HepG2 (cell line): Measurements from ENCODE around the gene OR8K1. TPM values are rescaled to one million over a fixed set of nuclear protein-coding genes. Genes with fewer than 3 reads are reported as not detected.

Experiments used
- ATAC-seq: fragments of 200-7000 bp; cut with Tn5 transposase; 3 replicates; pipeline ENCODE4 v1.9.1; 2020; ENCODE audit warnings: mild to moderate bottlenecking, moderate library complexity
- BruUV-seq: library from RNA; stranded (reverse); fragments of 400-500 nt; replicated peaks from 2 replicates; lab custom pipeline; 2021; lab: Mats Ljungman, UMichigan
- CTCF ChIA-PET: fragments of 300-600 bp; formaldehyde crosslinking; extraction: SDS; loops from one replicate; lab custom pipeline; 2021; ENCODE audit warnings: low total read pairs, inconsistent platforms, low intra/inter-chr PET ratio; lab: Yijun Ruan, JAX
- POLR2A ChIA-PET: fragments of 350-600 bp; sonication (Branson Sonifier 250); formaldehyde crosslinking; loops from one replicate; lab custom pipeline; 2020; ENCODE audit warnings: antibody characterized with exemption, inconsistent platforms; lab: Yijun Ruan, JAX
- DNase-seq: peaks from one replicate; pipeline ENCODE4 v3.0.0-alpha.2; 2015; ENCODE audit warnings: low spot score
- FAIRE-seq: peaks from 3 replicates; lab custom pipeline; 2011; peaks lifted over from hg19 to GRCh38; lab: Jason Lieb, UNC
- H2AFZ ChIP-seq: one replicate; pipeline ENCODE4 v1.6.1; 2011; ENCODE audit warnings: low read length, inconsistent platforms
- H3K27ac ChIP-seq: fragments of 300-600 bp; 3 replicates; pipeline ENCODE4 v1.8.0; 2011; ENCODE audit warnings: mixed run types, mild to moderate bottlenecking, mixed read lengths, low read length, inconsistent platforms; ENCODE audit not compliant: insufficient read depth; ENCODE audit errors: extremely low read length
- H3K27me3 ChIP-seq, 2 experiments: fragments of 200-600 bp in 1 of 2; 2 replicates in 1 of 2; 3 replicates in 1 of 2; pipeline versions ENCODE4 v1.6.0 to v1.8.0; 2011; ENCODE audit warnings: low read length in 2 of 2, mild to moderate bottlenecking in 2 of 2, moderate library complexity in 2 of 2, inconsistent platforms in 1 of 2; ENCODE audit not compliant: insufficient read depth in 2 of 2, control insufficient read depth in 1 of 2
- H3K36me3 ChIP-seq, 2 experiments: fragments of 200-600 bp in 1 of 2; replicated peaks in 1 of 2; 2 replicates in 1 of 2; 3 replicates in 1 of 2; pipeline versions ENCODE4 v1.5.1 to v1.8.0; 2011; ENCODE audit warnings: low read length in 2 of 2, inconsistent platforms in 1 of 2; ENCODE audit not compliant: insufficient read depth in 2 of 2, control insufficient read depth in 1 of 2
- H3K4me1 ChIP-seq: 2 replicates; pipeline ENCODE4 v1.5.1; 2012; ENCODE audit warnings: low read length, inconsistent platforms; ENCODE audit not compliant: insufficient read depth
- H3K4me2 ChIP-seq: 2 replicates; pipeline ENCODE4 v1.6.0; 2011; ENCODE audit warnings: low read depth, low read length, inconsistent platforms
- H3K4me3 ChIP-seq, 3 experiments: fragments of 200-600 bp in 1 of 3; sonication (generic), shearing (Covaris generic) in 1 of 3; replicated peaks in 1 of 3; 2 replicates each; pipeline ENCODE4 v1.5.1; 2011 to 2016; ENCODE audit warnings: low read length in 3 of 3, inconsistent platforms in 2 of 3, low read depth in 2 of 3, mild to moderate bottlenecking in 2 of 3, control low read depth in 1 of 3, mixed read lengths in 1 of 3; ENCODE audit not compliant: insufficient read depth in 1 of 3
- H3K79me2 ChIP-seq: one replicate; pipeline ENCODE4 v1.6.1; 2011; ENCODE audit warnings: low read length, inconsistent platforms; ENCODE audit not compliant: insufficient read depth
- H3K9ac ChIP-seq: 2 replicates; pipeline ENCODE4 v1.6.0; 2011; ENCODE audit warnings: mild to moderate bottlenecking, low read depth, low read length, inconsistent platforms; ENCODE audit not compliant: insufficient read depth
- H3K9me3 ChIP-seq: 2 replicates; pipeline ENCODE4 v1.5.1; 2012; ENCODE audit warnings: mild to moderate bottlenecking, low read length
- H4K20me1 ChIP-seq: 2 replicates; pipeline ENCODE4 v1.6.0; 2011; ENCODE audit warnings: inconsistent platforms, mild to moderate bottlenecking, low read length, moderate library complexity; ENCODE audit not compliant: insufficient read depth
- KDM4B ChIP-seq: sonication (generic); formaldehyde crosslinking; IDR thresholded peaks from 2 replicates; pipeline ENCODE4 v1.4.0; 2020; ENCODE audit warnings: missing genetic modification reagents
- KLF6 ChIP-seq: IDR thresholded peaks from 2 replicates; pipeline ENCODE4 v1.8.0; 2016; ENCODE audit warnings: missing biosample characterization, missing genetic modification reagents
- MAFG ChIP-seq: sonication (generic); formaldehyde crosslinking; IDR thresholded peaks from 2 replicates; pipeline ENCODE4 v1.5.1; 2020; ENCODE audit warnings: mild to moderate bottlenecking, missing genetic modification reagents
- MTF2 ChIP-seq: sonication (generic); formaldehyde crosslinking; IDR thresholded peaks from 2 replicates; pipeline ENCODE4 v1.5.0; 2020; ENCODE audit warnings: missing genetic modification reagents, borderline replicate concordance
- NFIC ChIP-seq: IDR thresholded peaks from 2 replicates; pipeline ENCODE4 v1.6.1; 2012; ENCODE audit warnings: mild to moderate bottlenecking, low read length, inconsistent platforms
- PITX1 ChIP-seq: sonication (generic); formaldehyde crosslinking; IDR thresholded peaks from 2 replicates; pipeline ENCODE4 v1.5.1; 2020; ENCODE audit warnings: mild to moderate bottlenecking, missing genetic modification reagents
- SRY ChIP-seq: sonication (generic); formaldehyde crosslinking; IDR thresholded peaks from 2 replicates; pipeline ENCODE4 v1.8.0; 2022; ENCODE audit warnings: mild to moderate bottlenecking, missing genetic modification reagents
- ZNF468 ChIP-seq: sonication (generic); formaldehyde crosslinking; IDR thresholded peaks from 2 replicates; pipeline ENCODE4 v1.8.0; 2022; ENCODE audit warnings: mild to moderate bottlenecking, moderate library complexity, missing genetic modification reagents
- ZNF737 ChIP-seq: sonication (generic); formaldehyde crosslinking; IDR thresholded peaks from 2 replicates; pipeline ENCODE4 v1.5.0; 2020; ENCODE audit warnings: missing genetic modification reagents, mild to moderate bottlenecking, borderline replicate concordance
- ZNF891 ChIP-seq: sonication (generic); formaldehyde crosslinking; IDR thresholded peaks from 2 replicates; pipeline ENCODE4 v1.5.0; 2020; ENCODE audit warnings: mild to moderate bottlenecking, missing genetic modification reagents
- in situ Hi-C: cut with HindIII; loops from 2 replicates; pipeline ENCODE4 v1.10.0; 2017; ENCODE audit warnings: low pct_unique_long_range_greater_than_20kb; ENCODE audit not compliant: extremely low pct_ligation_motif_present
- intact Hi-C: fragments of 100-400 bp; cut with micrococcal nuclease; formaldehyde crosslinking; loops from one replicate; pipeline ENCODE4 v1.10.0; 2022; ENCODE audit not compliant: unreplicated experiment
- polyA plus RNA-seq, 8 experiments: library from polyadenylated mRNA; depleted of rRNA in 3 of 8; stranded (reverse) in 7 of 8; unstranded in 1 of 8; fragments of >200 nt; fragmentation: Illumina TruSeq in 4 of 8; extraction: Trizol in 4 of 8; gene quantifications; 2 replicates each; pipeline versions ENCODE4 v1.2.1 to v1.2.3, GENCODE V29; 2011 to 2016; ENCODE audit warnings: low read depth in 4 of 8, missing spikeins in 1 of 8, mixed read lengths in 1 of 8; ENCODE audit not compliant: insufficient read depth in 1 of 8
- total RNA-seq, 5 experiments: library from RNA; depleted of rRNA; stranded (reverse); fragments of >200 nt; fragmentation: Illumina TruSeq; extraction: Trizol; gene quantifications; 2 replicates each; pipeline ENCODE4 v1.2.3, GENCODE V29; 2016; ENCODE audit warnings: low read depth in 1 of 5
- TF ChIP-seq, protein P1 (sequence below), 2 experiments: fragments of 450-650 bp in 1 of 2; sonication (generic) in 1 of 2; formaldehyde crosslinking; IDR thresholded peaks; 2 replicates each; pipeline versions ENCODE4 v1.5.0 to v1.8.0; 2020 to 2022; ENCODE audit warnings: mild to moderate bottlenecking in 1 of 2, missing genetic modification reagents in 1 of 2
- TF ChIP-seq, protein P2 (sequence below): sonication (generic); formaldehyde crosslinking; IDR thresholded peaks from 2 replicates; pipeline ENCODE4 v1.4.0; 2020; ENCODE audit warnings: missing genetic modification reagents
- TF ChIP-seq, protein P3 (sequence below): sonication (generic); formaldehyde crosslinking; IDR thresholded peaks from 2 replicates; pipeline ENCODE4 v1.4.0; 2020; ENCODE audit warnings: mild to moderate bottlenecking, missing genetic modification reagents, borderline replicate concordance

The OR8K1 gene
- total and polyA plus RNA-seq, 2 of the 13 experiments (the other 11 are each of a cell fraction or from before 2014, with no cell fraction given) = not detected

DNA sequence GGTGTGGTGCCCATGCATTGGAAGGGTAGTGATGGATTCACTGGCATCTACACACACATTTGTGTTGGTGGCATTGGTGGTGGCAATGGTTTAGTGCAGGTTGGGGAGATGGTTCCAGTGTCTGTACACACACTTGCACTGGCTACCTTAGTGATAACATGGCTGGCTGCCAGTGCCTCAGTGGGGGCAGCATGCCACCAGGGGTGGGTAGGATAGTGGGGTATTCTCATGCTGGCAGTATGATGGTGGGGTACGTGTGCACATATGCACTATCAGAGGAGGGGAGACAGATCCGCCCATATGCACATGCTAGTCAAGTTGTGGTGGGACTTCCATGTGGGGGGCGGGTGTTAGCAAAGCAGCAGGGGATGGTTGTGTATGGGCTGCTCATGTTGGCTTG lies 38.0 kb upstream of the OR8K1 start (continued):
- TF ChIP-seq ZNF891 (no peak), MTF2 (CRISPR knock-in tag) (no peak)
- TF ChIP-seq, protein P1, sequence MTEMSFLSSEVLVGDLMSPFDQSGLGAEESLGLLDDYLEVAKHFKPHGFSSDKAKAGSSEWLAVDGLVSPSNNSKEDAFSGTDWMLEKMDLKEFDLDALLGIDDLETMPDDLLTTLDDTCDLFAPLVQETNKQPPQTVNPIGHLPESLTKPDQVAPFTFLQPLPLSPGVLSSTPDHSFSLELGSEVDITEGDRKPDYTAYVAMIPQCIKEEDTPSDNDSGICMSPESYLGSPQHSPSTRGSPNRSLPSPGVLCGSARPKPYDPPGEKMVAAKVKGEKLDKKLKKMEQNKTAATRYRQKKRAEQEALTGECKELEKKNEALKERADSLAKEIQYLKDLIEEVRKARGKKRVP (CRISPR knock-in tag; IDR thresholded peaks at IDR 0.05) = no peak
- TF ChIP-seq, all 625 proteins: peak for 0

DNA sequence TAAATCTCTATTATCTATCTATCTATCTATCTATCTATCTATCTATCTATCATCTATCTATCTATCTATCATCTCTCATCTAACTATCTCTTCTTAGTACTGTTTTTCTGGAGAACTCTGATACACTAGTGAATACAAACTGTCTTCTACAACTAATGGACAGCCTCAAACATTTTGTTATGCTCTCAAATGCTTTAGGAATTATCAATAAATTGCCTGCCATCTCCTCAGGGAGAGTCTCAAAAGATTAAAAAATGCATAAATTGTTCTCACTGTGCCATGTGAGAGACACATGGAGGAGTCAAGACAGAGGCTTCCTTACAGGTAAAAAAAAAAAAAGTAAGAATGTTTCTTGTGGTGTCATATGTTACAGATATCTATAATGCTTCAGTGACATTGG lies 31.0 kb upstream of the OR8K1 start, which contains the start of gene OR8K3:
OR8K3 (plus strand) TSS at position 301 of the 400 bp plus-strand sequence. CDS start 3,163 bp downstream, outside the sequence.
- no peaks in the 10 kb centered on the region for H3K36me3 ChIP-seq
- no peaks in the 10 kb centered on the region; a peak in 1 of 5 replicates for H3K27me3 ChIP-seq
- CTCF ChIA-PET = no interaction called here
- no peak for TF ChIP-seq KLF6 (CRISPR knock-in tag)
- TF ChIP-seq, protein P2, sequence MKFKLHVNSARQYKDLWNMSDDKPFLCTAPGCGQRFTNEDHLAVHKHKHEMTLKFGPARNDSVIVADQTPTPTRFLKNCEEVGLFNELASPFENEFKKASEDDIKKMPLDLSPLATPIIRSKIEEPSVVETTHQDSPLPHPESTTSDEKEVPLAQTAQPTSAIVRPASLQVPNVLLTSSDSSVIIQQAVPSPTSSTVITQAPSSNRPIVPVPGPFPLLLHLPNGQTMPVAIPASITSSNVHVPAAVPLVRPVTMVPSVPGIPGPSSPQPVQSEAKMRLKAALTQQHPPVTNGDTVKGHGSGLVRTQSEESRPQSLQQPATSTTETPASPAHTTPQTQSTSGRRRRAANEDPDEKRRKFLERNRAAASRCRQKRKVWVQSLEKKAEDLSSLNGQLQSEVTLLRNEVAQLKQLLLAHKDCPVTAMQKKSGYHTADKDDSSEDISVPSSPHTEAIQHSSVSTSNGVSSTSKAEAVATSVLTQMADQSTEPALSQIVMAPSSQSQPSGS = no peak
- no peak for TF ChIP-seq MAFG (CRISPR knock-in tag)
- no peak for TF ChIP-seq ZNF737
- TF ChIP-seq PITX1 = no peak
- TF ChIP-seq NFIC = no peak
- TF ChIP-seq, protein P3, sequence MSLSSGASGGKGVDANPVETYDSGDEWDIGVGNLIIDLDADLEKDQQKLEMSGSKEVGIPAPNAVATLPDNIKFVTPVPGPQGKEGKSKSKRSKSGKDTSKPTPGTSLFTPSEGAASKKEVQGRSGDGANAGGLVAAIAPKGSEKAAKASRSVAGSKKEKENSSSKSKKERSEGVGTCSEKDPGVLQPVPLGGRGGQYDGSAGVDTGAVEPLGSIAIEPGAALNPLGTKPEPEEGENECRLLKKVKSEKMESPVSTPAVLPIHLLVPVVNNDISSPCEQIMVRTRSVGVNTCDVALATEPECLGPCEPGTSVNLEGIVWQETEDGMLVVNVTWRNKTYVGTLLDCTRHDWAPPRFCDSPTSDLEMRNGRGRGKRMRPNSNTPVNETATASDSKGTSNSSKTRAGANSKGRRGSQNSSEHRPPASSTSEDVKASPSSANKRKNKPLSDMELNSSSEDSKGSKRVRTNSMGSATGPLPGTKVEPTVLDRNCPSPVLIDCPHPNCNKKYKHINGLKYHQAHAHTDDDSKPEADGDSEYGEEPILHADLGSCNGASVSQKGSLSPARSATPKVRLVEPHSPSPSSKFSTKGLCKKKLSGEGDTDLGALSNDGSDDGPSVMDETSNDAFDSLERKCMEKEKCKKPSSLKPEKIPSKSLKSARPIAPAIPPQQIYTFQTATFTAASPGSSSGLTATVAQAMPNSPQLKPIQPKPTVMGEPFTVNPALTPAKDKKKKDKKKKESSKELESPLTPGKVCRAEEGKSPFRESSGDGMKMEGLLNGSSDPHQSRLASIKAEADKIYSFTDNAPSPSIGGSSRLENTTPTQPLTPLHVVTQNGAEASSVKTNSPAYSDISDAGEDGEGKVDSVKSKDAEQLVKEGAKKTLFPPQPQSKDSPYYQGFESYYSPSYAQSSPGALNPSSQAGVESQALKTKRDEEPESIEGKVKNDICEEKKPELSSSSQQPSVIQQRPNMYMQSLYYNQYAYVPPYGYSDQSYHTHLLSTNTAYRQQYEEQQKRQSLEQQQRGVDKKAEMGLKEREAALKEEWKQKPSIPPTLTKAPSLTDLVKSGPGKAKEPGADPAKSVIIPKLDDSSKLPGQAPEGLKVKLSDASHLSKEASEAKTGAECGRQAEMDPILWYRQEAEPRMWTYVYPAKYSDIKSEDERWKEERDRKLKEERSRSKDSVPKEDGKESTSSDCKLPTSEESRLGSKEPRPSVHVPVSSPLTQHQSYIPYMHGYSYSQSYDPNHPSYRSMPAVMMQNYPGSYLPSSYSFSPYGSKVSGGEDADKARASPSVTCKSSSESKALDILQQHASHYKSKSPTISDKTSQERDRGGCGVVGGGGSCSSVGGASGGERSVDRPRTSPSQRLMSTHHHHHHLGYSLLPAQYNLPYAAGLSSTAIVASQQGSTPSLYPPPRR (CRISPR knock-in tag) = no peak
- no peak for TF ChIP-seq SRY (CRISPR knock-in tag)
- TF ChIP-seq KDM4B (CRISPR knock-in tag) = no peak
- no peak for TF ChIP-seq ZNF468
- TF ChIP-seq, all 625 proteins: peak for 0
- Histone ChIP-seq H3K4me1 (no peaks in the 10 kb centered on the region), H4K20me1 (no peaks in the 10 kb centered on the region), H3K4me3 (no peak within 1 kb of the TSS), H3K4me2 (no peak within 1 kb of the TSS), H3K9me3 (peaks cover 36% of the 10 kb centered on the region), H3K27ac (no peak within 1 kb of the TSS), H2AFZ (no peak within 1 kb of the TSS), H3K9ac (no peak within 1 kb of the TSS), H3K79me2 (no peaks in the 10 kb centered on the region)
- no peak for FAIRE-seq
- intact Hi-C loops = no loop called here
- no TSS peak for BruUV-seq
- ATAC-seq = no peak
- POLR2A ChIA-PET = no interaction called here
- DNase-seq = no peak
- in situ Hi-C loops = no loop called here
